A549 (cell line): ENCODE results near the gene DRAXIN. TPM values are rescaled to one million over a fixed set of nuclear protein-coding genes. Genes with fewer than 3 reads are reported as not detected.
A peak's percentile ranks its signal among the peaks of the same experiment; 100 is the strongest.

Experiments
- ATAC-seq, 2 experiments: fragments of 200-7000 bp in 1 of 2; fragments of >200 bp in 1 of 2; cut with Nextera tagmentation in 1 of 2; cut with Tn5 transposase in 1 of 2; 3 replicates each; pipeline versions ENCODE4 v1.8.0 to v1.9.1; 2018 to 2020; ENCODE audit warnings: mild to moderate bottlenecking in 1 of 2, moderate library complexity in 1 of 2
- CTCF ChIA-PET: fragments of 300-600 bp; sonication (Branson Sonifier 250); formaldehyde crosslinking; extraction: SDS; loops from one replicate; lab custom pipeline; 2021; ENCODE audit warnings: antibody characterized with exemption, inconsistent platforms; lab: Yijun Ruan, JAX
- POLR2A ChIA-PET: fragments of 350-600 bp; formaldehyde crosslinking; extraction: SDS; loops from one replicate; lab custom pipeline; 2021; ENCODE audit warnings: antibody characterized with exemption, inconsistent platforms; lab: Yijun Ruan, JAX
- DNase-seq, 2 experiments: peaks; one replicate each; pipeline versions ENCODE4 v3.0.0 to v3.0.0-alpha.2; 2011 to 2016; ENCODE audit warnings: low read depth in 1 of 2, low spot score in 1 of 2
- FAIRE-seq: peaks from 2 replicates; lab custom pipeline; 2011; peaks lifted over from hg19 to GRCh38; lab: Jason Lieb, UNC
- H3K27ac ChIP-seq, 2 experiments: fragments of >200 bp; sonication (Bioruptor Twin); formaldehyde crosslinking; 3 replicates each; pipeline ENCODE4 v1.5.1; 2016 to 2017
- H3K4me1 ChIP-seq: fragments of >200 bp; sonication (Bioruptor Twin); formaldehyde crosslinking; 3 replicates; pipeline ENCODE4 v1.6.1; 2016
- H3K4me2 ChIP-seq: fragments of >200 bp; sonication (Bioruptor Twin); formaldehyde crosslinking; 3 replicates; pipeline ENCODE4 v1.6.1; 2016
- H3K4me3 ChIP-seq: fragments of >200 bp; sonication (Bioruptor Twin); formaldehyde crosslinking; 3 replicates; pipeline ENCODE4 v1.5.1; 2016
- H3K9me3 ChIP-seq: fragments of >200 bp; sonication (Bioruptor Twin); formaldehyde crosslinking; 3 replicates; pipeline ENCODE4 v1.6.1; 2016
- ATOH8 ChIP-seq: fragments of 250-450 bp; sonication (Bioruptor Pico); IDR thresholded peaks from 2 replicates; pipeline ENCODE4 v1.5.0; 2020; ENCODE audit warnings: low read depth, mild to moderate bottlenecking, moderate library complexity
- BHLHE40 ChIP-seq: IDR thresholded peaks from 2 replicates; pipeline ENCODE4 v1.6.1; 2012; ENCODE audit warnings: low read depth, low read length, inconsistent platforms
- CBX8 ChIP-seq: fragments of 200-600 bp; sonication (generic); IDR thresholded peaks from 2 replicates; pipeline ENCODE4 v1.6.1; 2016
- CEBPB ChIP-seq, 2 experiments: fragments of >200 bp in 1 of 2; sonication (Bioruptor Twin) in 1 of 2; formaldehyde crosslinking in 1 of 2; IDR thresholded peaks; 2 replicates each; pipeline ENCODE4 v1.6.1; 2012 to 2016
- ELK1 ChIP-seq: fragments of 150-350 bp; IDR thresholded peaks from 2 replicates; pipeline ENCODE4 v1.6.1; 2014; ENCODE audit warnings: low read depth, mild to moderate bottlenecking, low read length
- EP300 ChIP-seq, 2 experiments: fragments of >200 bp; sonication (Bioruptor Twin); formaldehyde crosslinking; IDR thresholded peaks; 2 replicates in 1 of 2; 3 replicates in 1 of 2; pipeline ENCODE4 v1.6.1; 2016 to 2017
- ESRRA ChIP-seq: fragments of 150-350 bp; IDR thresholded peaks from 2 replicates; pipeline ENCODE4 v1.6.1; 2014; ENCODE audit warnings: mild to moderate bottlenecking, low read length, borderline replicate concordance
- FOSB ChIP-seq: fragments of 250-450 bp; sonication (Bioruptor Pico); IDR thresholded peaks from 2 replicates; pipeline ENCODE4 v1.5.0; 2020; ENCODE audit warnings: mild to moderate bottlenecking, moderate library complexity
- FOSL2 ChIP-seq, 2 experiments: fragments of 450-650 bp in 1 of 2; fragments of >200 bp in 1 of 2; sonication (Bioruptor Twin) in 1 of 2; formaldehyde crosslinking; IDR thresholded peaks; 2 replicates each; pipeline versions ENCODE4 v1.5.0 to v1.6.1; 2016 to 2020; ENCODE audit warnings: mild to moderate bottlenecking in 1 of 2, moderate library complexity in 1 of 2
- FOXS1 ChIP-seq: fragments of 250-450 bp; sonication (Bioruptor Pico); IDR thresholded peaks from 2 replicates; pipeline ENCODE4 v1.5.0; 2020; ENCODE audit warnings: mild to moderate bottlenecking, moderate library complexity
- HES2 ChIP-seq: fragments of >200 bp; sonication (Bioruptor Twin); formaldehyde crosslinking; IDR thresholded peaks from 2 replicates; pipeline ENCODE4 v1.6.1; 2016
- HOXA7 ChIP-seq: fragments of 250-450 bp; sonication (Bioruptor Pico); IDR thresholded peaks from 2 replicates; pipeline ENCODE4 v1.5.0; 2020; ENCODE audit warnings: mild to moderate bottlenecking, moderate library complexity
- HOXB5 ChIP-seq: fragments of 250-450 bp; sonication (Bioruptor Pico); IDR thresholded peaks from 2 replicates; pipeline ENCODE4 v1.5.0; 2020; ENCODE audit warnings: mild to moderate bottlenecking, moderate library complexity
- JUN ChIP-seq, 2 experiments: fragments of >200 bp; sonication (Bioruptor Twin); formaldehyde crosslinking; IDR thresholded peaks; 2 replicates in 1 of 2; 3 replicates in 1 of 2; pipeline ENCODE4 v1.6.1; 2016 to 2017
- KDM5A ChIP-seq: fragments of 200-600 bp; sonication (generic); IDR thresholded peaks from 2 replicates; pipeline ENCODE4 v1.6.1; 2016; ENCODE audit warnings: antibody characterized with exemption, mild to moderate bottlenecking
- MAX ChIP-seq: IDR thresholded peaks from 2 replicates; pipeline ENCODE4 v1.6.1; 2012
- MAZ ChIP-seq: fragments of 150-350 bp; IDR thresholded peaks from 2 replicates; pipeline ENCODE4 v1.6.1; 2014; ENCODE audit warnings: antibody characterized with exemption, low read depth, low read length, borderline replicate concordance
- NFE2L2 ChIP-seq: fragments of 150-350 bp; conservative IDR thresholded peaks from 2 replicates; pipeline ENCODE4 v1.6.1; 2014; ENCODE audit warnings: low read length
- RARB ChIP-seq: fragments of 250-450 bp; sonication (Bioruptor Pico); IDR thresholded peaks from 2 replicates; pipeline ENCODE4 v1.8.0; 2021; ENCODE audit warnings: mild to moderate bottlenecking, moderate library complexity
- RFX5 ChIP-seq: fragments of 450-650 bp; IDR thresholded peaks from 2 replicates; pipeline ENCODE4 v1.7.1; 2014; ENCODE audit warnings: antibody characterized with exemption, mild to moderate bottlenecking, moderate library complexity
- RNF2 ChIP-seq: fragments of 200-600 bp; sonication (generic); IDR thresholded peaks from 2 replicates; pipeline ENCODE4 v1.6.1; 2016; ENCODE audit warnings: low read depth, mild to moderate bottlenecking, antibody characterized with exemption, moderate library complexity, borderline replicate concordance
- SREBF2 ChIP-seq: fragments of 450-650 bp; IDR thresholded peaks from 2 replicates; pipeline ENCODE4 v1.6.1; 2014; ENCODE audit warnings: mild to moderate bottlenecking, moderate library complexity
- TP53 ChIP-seq: fragments of 250-450 bp; sonication (Bioruptor Pico); IDR thresholded peaks from 2 replicates; pipeline ENCODE4 v1.5.0; 2021; ENCODE audit warnings: mild to moderate bottlenecking, moderate library complexity
- USF2 ChIP-seq: fragments of 450-650 bp; IDR thresholded peaks from 2 replicates; pipeline ENCODE4 v1.6.1; 2014; ENCODE audit warnings: antibody characterized with exemption
- WGBS: methylation state at CpG from one replicate; pipeline ENCODE4 v1.1.6; 2017; ENCODE audit errors: missing lambda C conversion rate; 5-methylcytosine and 5-hydroxymethylcytosine counted together
- polyA plus RNA-seq, 4 experiments: library from polyadenylated mRNA; depleted of rRNA in 3 of 4; stranded (reverse); fragments of >200 nt; fragmentation: RNase III in 1 of 4; extraction: RNeasy Plus Mini Kit Qiagen cat#74134 plus additional on column Dnase treatment in 1 of 4; gene quantifications; 2 replicates in 3 of 4; 3 replicates in 1 of 4; pipeline ENCODE4 v1.2.3, GENCODE V29; 2011 to 2017

Gene DRAXIN
- polyA plus RNA-seq, 2 of the 4 experiments (the other 2 are of a cell fraction): 0.03 TPM; not detected in 1

- TF ChIP-seq KDM5A (no peak), EP300 (IDR thresholded peaks at IDR 0.05) (no peak), HES2 (no peak), ATOH8 (CRISPR knock-in tag) (no peak), RNF2 (no peak), USF2 (no peak), FOSB (CRISPR knock-in tag) (no peak)
- Histone ChIP-seq H3K4me2 (no peak overlapping the region), H3K4me3 (no peak overlapping the region), H3K9me3 (no peaks in the 10 kb centered on the region), H3K27ac (no peak overlapping the region), H3K4me1 (no peaks in the 10 kb centered on the region)
- POLR2A ChIA-PET: no interaction called here
- CTCF ChIA-PET: interaction anchor here (0.9 to 6.9 kb wide), 4 partner anchors 9 to 48 kb away, joined by 3 to 35 read pairs (median 4); partner anchors contain the start of gene FBXO6
- WGBS: 98% methylated on average over 7 of the region's 14 CpGs
- DNase-seq (no peak), ATAC-seq (no peak), FAIRE-seq (no peak)
Observed at GRCh38 chr1:11671544-11672286, 19.8 kb upstream of the DRAXIN start.

GRCh38 chr1:11673089-11673769 lies 18.3 kb upstream of the DRAXIN start:
- POLR2A ChIA-PET: no interaction called here
- FAIRE-seq: no peak
- peak in 1 of 2 experiments; percentile 31; a peak in 3 of 6 replicates for ATAC-seq
- Histone ChIP-seq H3K4me2 (no peak overlapping the region), H3K27ac (no peak overlapping the region), H3K4me3 (no peak overlapping the region), H3K9me3 (no peaks in the 10 kb centered on the region), H3K4me1 (no peaks in the 10 kb centered on the region)
- CTCF ChIA-PET: interaction anchor here (1.0 to 6.9 kb wide), 4 partner anchors 10 to 46 kb away, joined by 3 to 35 read pairs (median 3); partner anchors contain the start of gene FBXO6
- TF ChIP-seq RFX5: no peak
- TF ChIP-seq ESRRA: no peak
- TF ChIP-seq FOSL2 (IDR thresholded peaks at IDR 0.05): no peak
- no peak for TF ChIP-seq FOSL2 (CRISPR knock-in tag; IDR thresholded peaks at IDR 0.05)
- WGBS: 93% methylated on average over 9 of the region's 14 CpGs
- no peak for DNase-seq

- CTCF ChIA-PET: interaction anchor here (6.9 kb wide), 1 partner anchor 11 kb away, joined by 35 read pairs; the partner anchor contains the start of gene FBXO6
- TF ChIP-seq BHLHE40 (no peak), MAZ (no peak), RARB (CRISPR knock-in tag) (no peak), HOXB5 (CRISPR knock-in tag) (no peak), CBX8 (no peak), JUN (IDR thresholded peaks at IDR 0.05) (no peak), CEBPB (IDR thresholded peaks at IDR 0.05) (no peak), MAX (no peak), SREBF2 (no peak), NFE2L2 (no peak), TP53 (CRISPR knock-in tag) (no peak), ELK1 (no peak), HOXA7 (no peak), FOXS1 (CRISPR knock-in tag) (no peak)
Observed at GRCh38 chr1:11674488-11674887, 17.0 kb upstream of the DRAXIN start.

More at GRCh38 chr1:11674488-11674887, 17.0 kb upstream of the DRAXIN start:
- no peak for FAIRE-seq
- ATAC-seq: no peak
- Histone ChIP-seq H3K4me2 (no peak overlapping the region), H3K4me3 (no peak overlapping the region), H3K9me3 (no peaks in the 10 kb centered on the region), H3K27ac (no peak overlapping the region), H3K4me1 (no peaks in the 10 kb centered on the region)
- no peak for DNase-seq
- POLR2A ChIA-PET: no interaction called here
- WGBS: 96% methylated on average over 8 of the region's 14 CpGs
